AG04450 (cell line): Measurements from ENCODE around the gene ANO6. TPM values are rescaled to one million over a fixed set of nuclear protein-coding genes. Genes with fewer than 3 reads are reported as not detected.
A peak's percentile ranks its signal among the peaks of the same experiment; 100 is the strongest.

Experiments used
- CTCF ChIA-PET: fragments of 300-600, 350-600 bp; formaldehyde crosslinking; extraction: SDS; loops from one replicate; lab custom pipeline; 2022; ENCODE audit warnings: antibody characterized with exemption, inconsistent platforms; lab: Charles Lee
- POLR2A ChIA-PET: fragments of 350-600 bp; formaldehyde crosslinking; extraction: SDS; loops from one replicate; lab custom pipeline; 2021; ENCODE audit warnings: antibody characterized with exemption, inconsistent platforms; lab: Yijun Ruan, JAX
- DNase-seq: peaks from one replicate; pipeline ENCODE4 v3.0.0-alpha.2; 2011; ENCODE audit warnings: low read depth, low spot score
- H3K27ac ChIP-seq: one replicate; pipeline ENCODE4 v1.5.1; 2012; ENCODE audit warnings: low read depth, low read length, control low read depth
- H3K27me3 ChIP-seq: one replicate; pipeline ENCODE4 v1.6.0; 2012; ENCODE audit warnings: low read length; ENCODE audit not compliant: control insufficient read depth, insufficient read depth
- H3K4me3 ChIP-seq: 2 replicates; pipeline ENCODE4 v1.5.1; 2011; ENCODE audit warnings: mild to moderate bottlenecking, low read depth, low read length, control low read depth
- H3K9me3 ChIP-seq: 2 replicates; pipeline ENCODE4 v1.5.1; 2012; ENCODE audit warnings: low read length; ENCODE audit not compliant: control insufficient read depth, insufficient read depth
- polyA plus RNA-seq: library from polyadenylated mRNA; depleted of rRNA; stranded (reverse); fragments of >200 nt; gene quantifications from 2 replicates; pipeline ENCODE4 v1.2.3, GENCODE V29; 2011
- TF ChIP-seq, protein P1 (sequence below): IDR thresholded peaks from 2 replicates; pipeline ENCODE4 v1.5.1; 2011; ENCODE audit warnings: low read depth, low read length, control low read depth, inconsistent platforms

Gene ANO6
- polyA plus RNA-seq, 1 experiment, result 51.9 TPM

DNA sequence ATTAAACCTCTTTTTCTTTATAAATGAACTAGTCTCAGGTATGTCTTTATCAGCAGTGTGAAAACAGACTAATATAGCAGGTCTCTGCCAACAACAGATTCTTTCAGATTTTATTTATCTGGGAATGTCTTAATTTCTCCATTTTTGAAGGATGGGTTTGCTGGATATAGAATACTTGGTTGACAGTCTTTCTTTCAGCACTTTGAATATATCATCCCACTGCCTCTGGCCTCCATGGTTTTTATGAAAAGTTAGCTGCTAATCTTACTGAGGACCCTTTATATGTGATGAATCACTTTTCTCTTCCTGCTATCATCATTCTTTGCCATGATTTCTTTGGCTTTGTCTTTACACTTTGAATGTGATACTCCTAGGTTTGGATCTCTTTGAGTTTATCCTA, 148.0 kb downstream of the ANO6 start:
- TF ChIP-seq, protein P1, sequence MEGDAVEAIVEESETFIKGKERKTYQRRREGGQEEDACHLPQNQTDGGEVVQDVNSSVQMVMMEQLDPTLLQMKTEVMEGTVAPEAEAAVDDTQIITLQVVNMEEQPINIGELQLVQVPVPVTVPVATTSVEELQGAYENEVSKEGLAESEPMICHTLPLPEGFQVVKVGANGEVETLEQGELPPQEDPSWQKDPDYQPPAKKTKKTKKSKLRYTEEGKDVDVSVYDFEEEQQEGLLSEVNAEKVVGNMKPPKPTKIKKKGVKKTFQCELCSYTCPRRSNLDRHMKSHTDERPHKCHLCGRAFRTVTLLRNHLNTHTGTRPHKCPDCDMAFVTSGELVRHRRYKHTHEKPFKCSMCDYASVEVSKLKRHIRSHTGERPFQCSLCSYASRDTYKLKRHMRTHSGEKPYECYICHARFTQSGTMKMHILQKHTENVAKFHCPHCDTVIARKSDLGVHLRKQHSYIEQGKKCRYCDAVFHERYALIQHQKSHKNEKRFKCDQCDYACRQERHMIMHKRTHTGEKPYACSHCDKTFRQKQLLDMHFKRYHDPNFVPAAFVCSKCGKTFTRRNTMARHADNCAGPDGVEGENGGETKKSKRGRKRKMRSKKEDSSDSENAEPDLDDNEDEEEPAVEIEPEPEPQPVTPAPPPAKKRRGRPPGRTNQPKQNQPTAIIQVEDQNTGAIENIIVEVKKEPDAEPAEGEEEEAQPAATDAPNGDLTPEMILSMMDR, result no peak
- no peak for DNase-seq
- CTCF ChIA-PET, result no interaction called here
- no peak overlapping the region for H3K27ac ChIP-seq
- POLR2A ChIA-PET, result no interaction called here
- no peak overlapping the region for H3K4me3 ChIP-seq
- no peaks in the 10 kb centered on the region for H3K27me3 ChIP-seq
- peaks cover 4% of the 10 kb centered on the region for H3K9me3 ChIP-seq

DNA sequence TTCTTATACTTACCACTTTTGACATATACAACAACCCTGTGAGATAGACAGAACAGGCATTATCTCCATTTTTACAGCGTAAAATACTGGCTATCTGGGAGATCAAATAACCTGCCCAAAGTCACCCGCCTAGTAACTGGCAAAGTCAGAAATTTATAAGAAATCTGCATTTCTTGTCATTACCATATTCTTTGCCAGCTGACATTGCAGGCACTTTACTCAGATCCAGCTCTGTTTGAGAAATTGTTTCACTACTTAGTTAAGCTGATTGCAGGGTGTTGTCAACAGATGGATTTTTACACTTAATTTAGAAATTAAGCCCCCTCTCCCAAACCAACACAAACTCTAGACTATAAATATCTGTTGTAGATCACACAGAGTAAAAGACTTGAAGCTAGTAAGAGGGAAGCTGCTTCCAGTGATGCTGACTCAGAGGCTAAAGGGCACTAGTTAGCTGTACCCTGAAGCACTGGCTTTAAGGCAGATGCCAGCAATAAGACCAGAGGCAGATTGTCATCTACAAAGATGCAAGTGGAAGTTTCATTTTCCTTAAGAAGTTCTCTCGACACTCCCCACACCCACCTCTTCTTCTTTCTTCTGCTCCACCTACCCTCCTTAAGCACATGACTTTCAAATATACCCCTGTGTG, 153.1 kb downstream of the ANO6 start:
- Histone ChIP-seq H3K27ac (no peak overlapping the region), H3K9me3 (no peaks in the 10 kb centered on the region), H3K4me3 (no peak overlapping the region), H3K27me3 (no peaks in the 10 kb centered on the region)
- ChIA-PET POLR2A (interaction anchor here (1.0 kb wide), 1 partner anchor 32 kb away, joined by 5 read pairs; no protein-coding TSS in a partner anchor), CTCF (interaction anchor here (1.1 to 1.4 kb wide), 5 partner anchors 20 to 377 kb away, joined by 3 to 8 read pairs (median 3); partner anchors contain the start of gene ANO6)
- TF ChIP-seq, protein P1, result no peak
- peak; percentile 23 for DNase-seq

DNA sequence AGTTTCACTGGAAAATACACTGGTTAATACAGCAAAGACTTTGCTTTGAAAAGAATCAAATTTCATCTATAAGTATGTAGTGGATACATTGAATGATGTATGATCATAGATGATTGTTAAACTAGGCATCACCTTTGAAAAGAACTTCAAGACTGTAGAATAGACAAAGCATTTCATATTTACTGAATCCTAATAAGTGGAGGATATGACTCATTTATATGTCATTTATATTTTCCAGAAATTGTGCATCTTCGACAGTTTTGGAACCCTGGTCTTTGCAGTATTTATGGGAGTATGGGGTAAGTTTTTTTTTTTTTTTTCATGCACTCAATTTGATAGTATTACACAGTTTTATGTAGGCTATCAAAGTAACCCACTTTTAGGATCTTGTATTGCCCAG, 161.9 kb downstream of the ANO6 start:
- CTCF ChIA-PET, result interaction anchor here (0.8 to 1.2 kb wide), 2 partner anchors 11 kb away, joined by 3 to 4 read pairs; no protein-coding TSS in a partner anchor

DNA sequence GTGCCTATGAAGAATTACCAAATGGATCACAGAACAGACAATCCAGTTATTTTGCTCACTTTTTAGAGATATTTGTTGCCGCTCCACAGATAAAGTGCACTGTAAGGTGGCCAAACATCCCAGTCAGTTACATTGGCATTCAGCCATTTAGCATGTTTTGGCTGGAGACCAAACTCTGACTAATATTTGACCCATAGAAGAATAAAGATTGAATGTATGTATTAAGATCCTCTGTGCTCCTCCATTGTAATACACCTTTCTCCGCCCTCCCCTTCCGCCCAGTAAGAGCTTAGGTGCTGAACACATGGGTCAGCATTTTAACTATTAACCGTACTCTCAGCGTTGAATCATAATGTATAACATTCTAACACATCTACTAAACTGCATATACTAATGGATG, 163.4 kb downstream of the ANO6 start:
- Histone ChIP-seq H3K4me3 (no peak overlapping the region), H3K27me3 (no peaks in the 10 kb centered on the region), H3K27ac (no peak overlapping the region), H3K9me3 (no peaks in the 10 kb centered on the region)
- TF ChIP-seq, protein P1, result no peak
- ChIA-PET CTCF (no interaction called here), POLR2A (no interaction called here)
- no peak for DNase-seq

More for the DNA sequence above, 161.9 kb downstream of the ANO6 start:
- Histone ChIP-seq H3K4me3 (no peak overlapping the region), H3K27ac (no peak overlapping the region), H3K27me3 (no peaks in the 10 kb centered on the region), H3K9me3 (no peaks in the 10 kb centered on the region)
- POLR2A ChIA-PET, result no interaction called here
- TF ChIP-seq, protein P1, result no peak
- no peak for DNase-seq

DNA sequence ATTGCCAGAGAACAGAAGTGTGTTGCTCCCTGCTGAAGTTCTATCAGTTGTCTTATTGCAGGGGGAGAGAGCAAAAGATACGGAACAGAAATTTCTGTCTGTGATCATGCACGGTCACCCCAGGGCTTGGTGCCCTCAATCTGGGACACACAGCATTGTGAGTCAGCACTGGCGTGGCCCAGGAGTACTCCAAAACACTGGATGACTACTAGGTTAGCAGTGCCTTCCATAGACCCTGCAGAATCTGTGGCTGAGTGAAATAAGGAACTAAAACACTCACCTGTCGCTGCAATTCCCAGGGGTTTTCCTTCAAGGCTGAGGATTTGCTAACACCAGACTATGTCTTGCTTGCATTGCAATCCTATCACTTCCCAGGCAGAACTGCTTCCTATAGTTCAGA, 165.5 kb downstream of the ANO6 start:
- CTCF ChIA-PET, result no interaction called here
- POLR2A ChIA-PET, result no interaction called here
- Histone ChIP-seq H3K27ac (no peak overlapping the region), H3K4me3 (no peak overlapping the region), H3K9me3 (no peaks in the 10 kb centered on the region), H3K27me3 (no peaks in the 10 kb centered on the region)
- TF ChIP-seq, protein P1, result no peak
- no peak for DNase-seq
